ENCODE results near the gene SPON1. TPM values are rescaled to one million over a fixed set of nuclear protein-coding genes. Genes with fewer than 3 reads are reported as not detected.

SPON1 gene
- total and polyA plus RNA-seq, 4 donors: 0.72 to 4.9 (median 1.2) TPM

DNA sequence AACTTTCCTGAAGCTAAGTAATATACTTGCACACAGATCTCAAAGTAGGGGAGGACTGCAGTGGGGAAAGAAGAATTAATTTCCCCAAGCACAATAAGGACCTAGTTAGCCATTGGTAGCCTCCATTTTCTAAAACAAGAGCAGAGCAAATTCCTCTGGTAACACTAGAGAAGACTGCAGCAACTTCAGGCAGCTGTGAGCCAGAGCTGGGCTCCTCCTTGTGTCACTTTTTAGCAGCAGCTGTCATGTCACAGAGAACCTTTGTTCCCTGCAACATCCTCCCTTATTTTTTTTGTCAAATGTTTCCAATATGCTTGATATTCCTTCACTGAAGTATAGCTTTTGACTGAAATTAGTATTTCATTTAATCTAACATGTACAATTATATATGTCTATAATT lies 342.1 kb downstream of the SPON1 start (continued):
- TF ChIP-seq, protein P1, sequence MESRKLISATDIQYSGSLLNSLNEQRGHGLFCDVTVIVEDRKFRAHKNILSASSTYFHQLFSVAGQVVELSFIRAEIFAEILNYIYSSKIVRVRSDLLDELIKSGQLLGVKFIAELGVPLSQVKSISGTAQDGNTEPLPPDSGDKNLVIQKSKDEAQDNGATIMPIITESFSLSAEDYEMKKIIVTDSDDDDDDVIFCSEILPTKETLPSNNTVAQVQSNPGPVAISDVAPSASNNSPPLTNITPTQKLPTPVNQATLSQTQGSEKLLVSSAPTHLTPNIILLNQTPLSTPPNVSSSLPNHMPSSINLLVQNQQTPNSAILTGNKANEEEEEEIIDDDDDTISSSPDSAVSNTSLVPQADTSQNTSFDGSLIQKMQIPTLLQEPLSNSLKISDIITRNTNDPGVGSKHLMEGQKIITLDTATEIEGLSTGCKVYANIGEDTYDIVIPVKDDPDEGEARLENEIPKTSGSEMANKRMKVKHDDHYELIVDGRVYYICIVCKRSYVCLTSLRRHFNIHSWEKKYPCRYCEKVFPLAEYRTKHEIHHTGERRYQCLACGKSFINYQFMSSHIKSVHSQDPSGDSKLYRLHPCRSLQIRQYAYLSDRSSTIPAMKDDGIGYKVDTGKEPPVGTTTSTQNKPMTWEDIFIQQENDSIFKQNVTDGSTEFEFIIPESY (IDR thresholded peaks at IDR 0.05): no peak
- TF ChIP-seq HNF4A (conservative IDR thresholded peaks at IDR 0.05) (no peak), HNF4G (IDR thresholded peaks at IDR 0.05) (no peak)
- TF ChIP-seq, protein P2, sequence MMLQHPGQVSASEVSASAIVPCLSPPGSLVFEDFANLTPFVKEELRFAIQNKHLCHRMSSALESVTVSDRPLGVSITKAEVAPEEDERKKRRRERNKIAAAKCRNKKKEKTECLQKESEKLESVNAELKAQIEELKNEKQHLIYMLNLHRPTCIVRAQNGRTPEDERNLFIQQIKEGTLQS (IDR thresholded peaks at IDR 0.05): no peak

DNA sequence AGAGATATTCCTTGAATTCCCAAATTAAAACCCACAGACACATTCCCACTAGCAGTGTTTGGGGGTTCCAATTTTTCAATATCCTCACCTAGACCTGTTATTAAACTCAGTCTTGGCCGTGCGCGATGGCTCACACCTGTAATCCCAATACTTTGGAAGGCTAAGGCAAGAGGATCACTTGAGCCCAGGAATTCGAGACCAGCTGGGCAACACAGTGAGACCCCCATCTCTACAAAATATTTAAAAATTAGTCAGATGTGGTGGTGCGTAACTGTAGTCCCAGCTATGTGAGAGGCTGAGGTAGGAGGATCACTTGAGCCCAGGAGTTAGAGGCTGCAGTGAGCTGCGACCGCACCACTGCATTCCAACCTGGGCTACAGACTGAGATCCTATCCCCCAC lies 343.1 kb downstream of the SPON1 start:
- H3K27me3 ChIP-seq (ENCODE audit: control insufficient read depth in 4 of 4, insufficient read depth in 4 of 4, low read length in 3 of 4): no peaks in the 10 kb centered on the region
- no peak for TF ChIP-seq TAF1 (conservative IDR thresholded peaks at IDR 0.05)
- TF ChIP-seq, protein P3, sequence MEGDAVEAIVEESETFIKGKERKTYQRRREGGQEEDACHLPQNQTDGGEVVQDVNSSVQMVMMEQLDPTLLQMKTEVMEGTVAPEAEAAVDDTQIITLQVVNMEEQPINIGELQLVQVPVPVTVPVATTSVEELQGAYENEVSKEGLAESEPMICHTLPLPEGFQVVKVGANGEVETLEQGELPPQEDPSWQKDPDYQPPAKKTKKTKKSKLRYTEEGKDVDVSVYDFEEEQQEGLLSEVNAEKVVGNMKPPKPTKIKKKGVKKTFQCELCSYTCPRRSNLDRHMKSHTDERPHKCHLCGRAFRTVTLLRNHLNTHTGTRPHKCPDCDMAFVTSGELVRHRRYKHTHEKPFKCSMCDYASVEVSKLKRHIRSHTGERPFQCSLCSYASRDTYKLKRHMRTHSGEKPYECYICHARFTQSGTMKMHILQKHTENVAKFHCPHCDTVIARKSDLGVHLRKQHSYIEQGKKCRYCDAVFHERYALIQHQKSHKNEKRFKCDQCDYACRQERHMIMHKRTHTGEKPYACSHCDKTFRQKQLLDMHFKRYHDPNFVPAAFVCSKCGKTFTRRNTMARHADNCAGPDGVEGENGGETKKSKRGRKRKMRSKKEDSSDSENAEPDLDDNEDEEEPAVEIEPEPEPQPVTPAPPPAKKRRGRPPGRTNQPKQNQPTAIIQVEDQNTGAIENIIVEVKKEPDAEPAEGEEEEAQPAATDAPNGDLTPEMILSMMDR (IDR thresholded peaks at IDR 0.05; ENCODE audit: low read depth, low read length, missing input control): no peak
- TF ChIP-seq, protein P1 (IDR thresholded peaks at IDR 0.05): no peak
- TF ChIP-seq HNF4A (conservative IDR thresholded peaks at IDR 0.05): no peak
- TF ChIP-seq JUND (IDR thresholded peaks at IDR 0.05): no peak
- TF ChIP-seq RAD21 (IDR thresholded peaks at IDR 0.05): no peak
- TF ChIP-seq FOXA2 (IDR thresholded peaks at IDR 0.05): no peak
- TF ChIP-seq, protein P4, sequence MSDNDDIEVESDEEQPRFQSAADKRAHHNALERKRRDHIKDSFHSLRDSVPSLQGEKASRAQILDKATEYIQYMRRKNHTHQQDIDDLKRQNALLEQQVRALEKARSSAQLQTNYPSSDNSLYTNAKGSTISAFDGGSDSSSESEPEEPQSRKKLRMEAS (IDR thresholded peaks at IDR 0.05): no peak
- no peak for TF ChIP-seq SP1 (IDR thresholded peaks at IDR 0.05)
- no peak for TF ChIP-seq YY1 (IDR thresholded peaks at IDR 0.05)
- TF ChIP-seq, protein P2 (IDR thresholded peaks at IDR 0.05): no peak
- TF ChIP-seq RXRA (IDR thresholded peaks at IDR 0.05): no peak
- no peak for TF ChIP-seq FOXA1 (IDR thresholded peaks at IDR 0.05)
- TF ChIP-seq, protein P5, sequence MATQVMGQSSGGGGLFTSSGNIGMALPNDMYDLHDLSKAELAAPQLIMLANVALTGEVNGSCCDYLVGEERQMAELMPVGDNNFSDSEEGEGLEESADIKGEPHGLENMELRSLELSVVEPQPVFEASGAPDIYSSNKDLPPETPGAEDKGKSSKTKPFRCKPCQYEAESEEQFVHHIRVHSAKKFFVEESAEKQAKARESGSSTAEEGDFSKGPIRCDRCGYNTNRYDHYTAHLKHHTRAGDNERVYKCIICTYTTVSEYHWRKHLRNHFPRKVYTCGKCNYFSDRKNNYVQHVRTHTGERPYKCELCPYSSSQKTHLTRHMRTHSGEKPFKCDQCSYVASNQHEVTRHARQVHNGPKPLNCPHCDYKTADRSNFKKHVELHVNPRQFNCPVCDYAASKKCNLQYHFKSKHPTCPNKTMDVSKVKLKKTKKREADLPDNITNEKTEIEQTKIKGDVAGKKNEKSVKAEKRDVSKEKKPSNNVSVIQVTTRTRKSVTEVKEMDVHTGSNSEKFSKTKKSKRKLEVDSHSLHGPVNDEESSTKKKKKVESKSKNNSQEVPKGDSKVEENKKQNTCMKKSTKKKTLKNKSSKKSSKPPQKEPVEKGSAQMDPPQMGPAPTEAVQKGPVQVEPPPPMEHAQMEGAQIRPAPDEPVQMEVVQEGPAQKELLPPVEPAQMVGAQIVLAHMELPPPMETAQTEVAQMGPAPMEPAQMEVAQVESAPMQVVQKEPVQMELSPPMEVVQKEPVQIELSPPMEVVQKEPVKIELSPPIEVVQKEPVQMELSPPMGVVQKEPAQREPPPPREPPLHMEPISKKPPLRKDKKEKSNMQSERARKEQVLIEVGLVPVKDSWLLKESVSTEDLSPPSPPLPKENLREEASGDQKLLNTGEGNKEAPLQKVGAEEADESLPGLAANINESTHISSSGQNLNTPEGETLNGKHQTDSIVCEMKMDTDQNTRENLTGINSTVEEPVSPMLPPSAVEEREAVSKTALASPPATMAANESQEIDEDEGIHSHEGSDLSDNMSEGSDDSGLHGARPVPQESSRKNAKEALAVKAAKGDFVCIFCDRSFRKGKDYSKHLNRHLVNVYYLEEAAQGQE (IDR thresholded peaks at IDR 0.05): no peak
- TF ChIP-seq EGR1 (IDR thresholded peaks at IDR 0.05; ENCODE audit: low read depth in 2 of 2): no peak
- TF ChIP-seq NR2F2 (IDR thresholded peaks at IDR 0.05): no peak
- TF ChIP-seq HNF4G (IDR thresholded peaks at IDR 0.05): no peak
- no peak for TF ChIP-seq GABPA (IDR thresholded peaks at IDR 0.05 in 1 of 2, conservative IDR thresholded peaks at IDR 0.05 in 1 of 2)
- WGBS: 99% methylated on average over 7 of the region's 7 CpGs
- no peak overlapping the region for H3K9ac ChIP-seq (ENCODE audit: low read depth in 1 of 2, low read length in 2 of 2)
- DNase-seq (ENCODE audit: low spot score): no peak
- H3K4me1 ChIP-seq (ENCODE audit: control insufficient read depth in 4 of 4, insufficient read depth in 4 of 4, low read length in 3 of 4): peaks cover 0 to 23% (median 9%) of the 10 kb centered on the region in 4 donors
- no peaks in the 10 kb centered on the region for H3K36me3 ChIP-seq (ENCODE audit: control insufficient read depth in 4 of 4, insufficient read depth in 3 of 4, low read depth in 1 of 4, low read length in 3 of 4)
- no peak overlapping the region for H3K4me3 ChIP-seq (ENCODE audit: low read depth in 1 of 3, low read length in 3 of 3)
- H3K27ac ChIP-seq (ENCODE audit: low read depth in 1 of 2, low read length in 2 of 2): no peak overlapping the region
- no peaks in the 10 kb centered on the region for H3K9me3 ChIP-seq (ENCODE audit: control insufficient read depth in 4 of 4, low read length in 3 of 4)
